ENCODE data around the gene ITGB1.
"Not testable (repeated sequence)": the region's sequence is repeated elsewhere in the genome, so short reads cannot be mapped to it uniquely, and the experiment has no call there.

ITGB1 gene

GRCh38 chr10:32958085-32959005 is at the start of gene ITGB1:
Gene ITGB1 (minus strand): TSS chr10:32958230. CDS start chr10:32935558, 22,672 bp downstream.
- DNase-seq, result peak; percentile 62

GRCh38 chr10:33006342-33006887 is 48.4 kb upstream of the ITGB1 start:
- DNase-seq, result no peak

- DNase-seq, result no peak
Measured at GRCh38 chr10:33005322-33006301, 47.6 kb upstream of the ITGB1 start.

GRCh38 chr10:33001908-33002492 is 44.0 kb upstream of the ITGB1 start:
- no peak for DNase-seq

- not testable (repeated sequence) for DNase-seq
Measured at GRCh38 chr10:32998060-32998581, 40.1 kb upstream of the ITGB1 start.

GRCh38 chr10:32995751-32996150 is 37.7 kb upstream of the ITGB1 start:
- no peak for DNase-seq

GRCh38 chr10:32995066-32995622 is 37.1 kb upstream of the ITGB1 start:
- DNase-seq, result no peak

- not testable (repeated sequence) for DNase-seq
Measured at GRCh38 chr10:32994632-32995031, 36.6 kb upstream of the ITGB1 start.

GRCh38 chr10:32992310-32992709 is 34.3 kb upstream of the ITGB1 start:
- not testable (repeated sequence) for DNase-seq

GRCh38 chr10:32990811-32991210 is 32.8 kb upstream of the ITGB1 start:
- DNase-seq, result no peak

GRCh38 chr10:32988604-32989003 is 30.6 kb upstream of the ITGB1 start:
- DNase-seq, result no peak

- no peak for DNase-seq
Measured at GRCh38 chr10:32987172-32987571, 29.1 kb upstream of the ITGB1 start.

- DNase-seq, result no peak
Measured at GRCh38 chr10:32985775-32986350, 27.8 kb upstream of the ITGB1 start.

GRCh38 chr10:32985341-32985764 is 27.3 kb upstream of the ITGB1 start:
- no peak for DNase-seq

- DNase-seq, result no peak
Measured at GRCh38 chr10:32984003-32984600, 26.1 kb upstream of the ITGB1 start.

GRCh38 chr10:32982911-32983909 is 25.2 kb upstream of the ITGB1 start:
- DNase-seq, result no peak

GRCh38 chr10:32982293-32982709 is 24.3 kb upstream of the ITGB1 start:
- no peak for DNase-seq

GRCh38 chr10:32981760-32982159 is 23.7 kb upstream of the ITGB1 start:
- DNase-seq, result no peak

- peak; percentile 51 for DNase-seq
Measured at GRCh38 chr10:32980558-32981468, 22.8 kb upstream of the ITGB1 start.
